Stimulated activated CD8-positive, alpha-beta memory T cell treated with anti-CD3 and anti-CD28 coated beads, Interleukin-7, amount 100 ng/mL, for 1 hour (primary cell): Measurements from ENCODE around the gene PPP1R7.

ENCODE experiments used
- DNase-seq, 2 donors: peaks; one replicate each; pipeline ENCODE4 v3.0.0-alpha.2; 2020; ENCODE audit warnings: low read depth in 2 of 2

Gene PPP1R7

DNA sequence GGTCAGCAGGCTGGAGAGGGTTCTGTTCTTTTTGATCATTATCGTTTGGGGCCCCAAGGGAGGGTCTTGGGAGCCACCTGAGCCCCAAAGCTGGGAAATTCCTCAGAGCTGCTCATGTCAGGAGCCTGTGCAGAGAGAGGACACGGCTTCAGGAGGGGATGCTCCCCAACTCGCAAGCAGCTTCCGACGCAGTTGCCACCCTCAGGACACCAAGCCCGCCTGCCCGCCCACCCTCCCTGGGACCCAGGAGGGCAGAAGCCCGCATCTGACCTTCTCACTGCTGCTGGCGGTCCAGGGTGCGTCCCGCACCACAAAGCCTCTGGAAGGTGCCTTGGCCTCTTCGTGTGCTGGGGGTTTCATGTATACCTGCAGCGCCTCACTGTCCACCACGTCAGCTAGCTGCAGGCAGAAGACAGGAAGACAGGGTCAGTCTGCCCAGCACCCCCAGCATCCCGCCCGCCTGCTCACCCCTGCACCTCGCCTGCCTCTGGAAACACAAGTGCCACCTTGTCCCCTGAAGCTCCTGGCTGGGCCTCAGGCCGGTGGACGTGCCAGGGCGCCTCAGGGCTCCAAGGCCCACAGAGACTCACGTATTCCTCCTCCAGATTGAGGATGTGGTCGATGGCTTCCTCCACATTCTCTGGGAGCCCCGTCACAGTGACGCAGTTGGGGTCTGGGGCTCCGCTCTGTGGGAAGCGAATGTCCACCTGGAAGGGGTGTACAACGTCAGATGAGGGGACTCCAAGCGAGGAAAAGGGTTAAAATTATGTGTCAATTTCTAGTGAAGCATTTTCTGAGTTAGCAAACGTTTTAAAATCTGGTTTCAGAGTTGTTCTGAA, 79.5 kb downstream of the PPP1R7 start:
- no peak for DNase-seq

- no peak for DNase-seq
These were observed 80.2 kb downstream of the PPP1R7 start for GRCh38 chr2:241230435-241230834.

- no peak for DNase-seq
These were observed 82.7 kb downstream of the PPP1R7 start for GRCh38 chr2:241232736-241233575.
